ENCODE results near the gene TMTC1. TPM values are rescaled to one million over a fixed set of nuclear protein-coding genes. Genes with fewer than 3 reads are reported as not detected.

TMTC1 gene
- total RNA-seq, 1 experiment from 2014 or later, result 4.8 TPM

DNA sequence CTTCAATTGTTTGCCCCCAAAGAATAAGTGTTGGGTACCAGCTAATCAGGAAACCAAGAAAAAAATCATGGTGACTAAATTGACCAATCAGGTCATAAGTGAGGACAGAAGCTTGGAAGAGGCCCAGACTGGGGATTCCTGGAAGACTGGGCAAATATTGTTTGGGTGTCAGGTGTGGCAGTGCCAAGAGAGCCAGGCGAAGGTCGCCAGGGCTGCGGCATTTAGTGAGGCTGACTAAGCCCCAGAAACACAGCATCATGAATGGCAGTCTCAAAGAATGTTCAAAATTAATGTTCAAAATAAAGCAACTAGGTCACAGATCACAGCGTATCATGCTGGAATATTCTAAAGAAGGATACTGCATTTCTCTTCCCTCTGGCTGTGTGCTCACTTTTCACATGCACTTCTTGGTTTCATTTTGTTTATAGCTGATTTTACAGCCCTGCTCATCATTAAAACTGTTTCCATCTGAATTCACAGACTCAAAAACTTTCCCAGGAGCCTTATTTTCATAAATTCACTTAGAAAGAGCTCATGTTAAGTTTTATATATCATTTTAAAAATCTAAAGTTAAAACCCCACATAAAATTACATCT lies 201.0 kb downstream of the TMTC1 start:
- DNase-seq, result no peak
- no peak overlapping the region for H3K4me2 ChIP-seq
- no peak for TF ChIP-seq EZH2 (IDR thresholded peaks at IDR 0.05; ENCODE audit: low read depth)
- TF ChIP-seq, protein P1, sequence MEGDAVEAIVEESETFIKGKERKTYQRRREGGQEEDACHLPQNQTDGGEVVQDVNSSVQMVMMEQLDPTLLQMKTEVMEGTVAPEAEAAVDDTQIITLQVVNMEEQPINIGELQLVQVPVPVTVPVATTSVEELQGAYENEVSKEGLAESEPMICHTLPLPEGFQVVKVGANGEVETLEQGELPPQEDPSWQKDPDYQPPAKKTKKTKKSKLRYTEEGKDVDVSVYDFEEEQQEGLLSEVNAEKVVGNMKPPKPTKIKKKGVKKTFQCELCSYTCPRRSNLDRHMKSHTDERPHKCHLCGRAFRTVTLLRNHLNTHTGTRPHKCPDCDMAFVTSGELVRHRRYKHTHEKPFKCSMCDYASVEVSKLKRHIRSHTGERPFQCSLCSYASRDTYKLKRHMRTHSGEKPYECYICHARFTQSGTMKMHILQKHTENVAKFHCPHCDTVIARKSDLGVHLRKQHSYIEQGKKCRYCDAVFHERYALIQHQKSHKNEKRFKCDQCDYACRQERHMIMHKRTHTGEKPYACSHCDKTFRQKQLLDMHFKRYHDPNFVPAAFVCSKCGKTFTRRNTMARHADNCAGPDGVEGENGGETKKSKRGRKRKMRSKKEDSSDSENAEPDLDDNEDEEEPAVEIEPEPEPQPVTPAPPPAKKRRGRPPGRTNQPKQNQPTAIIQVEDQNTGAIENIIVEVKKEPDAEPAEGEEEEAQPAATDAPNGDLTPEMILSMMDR (conservative IDR thresholded peaks at IDR 0.05), result no peak
- H3K9me3 ChIP-seq (ENCODE audit: insufficient read depth, low read depth), result no peaks in the 10 kb centered on the region
- H2AFZ ChIP-seq, result no peak overlapping the region
- H3K4me3 ChIP-seq, result no peak overlapping the region
- ChIA-PET CTCF (no interaction called here), POLR2A (ENCODE audit: unreplicated experiment) (no interaction called here)
- H3K27ac ChIP-seq, result no peak overlapping the region
- H3K36me3 ChIP-seq (ENCODE audit: low read depth), result no peaks in the 10 kb centered on the region
- no peaks in the 10 kb centered on the region for H3F3A ChIP-seq (ENCODE audit: insufficient read depth, low read depth)
- H3K4me1 ChIP-seq (replicated peaks; ENCODE audit: insufficient read depth), result no peaks in the 10 kb centered on the region
- intact Hi-C loops (cut with micrococcal nuclease; ENCODE audit: unreplicated experiment), result no loop called here
- no peaks in the 10 kb centered on the region for H4K20me1 ChIP-seq (ENCODE audit: insufficient read depth)
- no TSS peak for BruUV-seq (replicated peaks)
- H3K79me2 ChIP-seq (ENCODE audit: low read depth), result no peaks in the 10 kb centered on the region
- no peaks in the 10 kb centered on the region; the same call in 1 of the 2 replicates for H3K9me2 ChIP-seq (ENCODE audit: insufficient read depth)
- H3K27me3 ChIP-seq (ENCODE audit: insufficient read depth, low read depth), result no peaks in the 10 kb centered on the region

DNA sequence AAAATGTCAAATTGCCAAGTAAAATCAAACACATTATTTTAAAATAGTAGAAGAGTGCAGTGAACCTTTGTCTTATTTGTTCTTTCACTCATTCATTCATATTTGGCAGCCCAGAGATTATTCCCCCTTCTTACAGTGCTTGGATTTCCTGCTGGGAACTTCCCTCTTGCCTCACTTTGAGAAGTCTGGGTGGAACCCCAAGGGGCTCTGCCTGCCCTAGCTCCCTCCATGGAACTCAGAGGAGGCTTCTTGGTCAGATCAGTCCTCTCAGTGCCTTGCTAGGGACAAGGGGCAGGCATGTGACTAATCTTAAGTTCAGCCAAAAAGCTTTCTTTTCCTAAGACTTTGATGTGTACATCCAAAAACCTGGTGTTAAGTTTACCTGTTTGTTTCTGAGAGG lies 201.6 kb downstream of the TMTC1 start:
- Histone ChIP-seq H3F3A (ENCODE audit: insufficient read depth, low read depth) (no peaks in the 10 kb centered on the region), H4K20me1 (ENCODE audit: insufficient read depth) (no peaks in the 10 kb centered on the region), H3K79me2 (ENCODE audit: low read depth) (no peaks in the 10 kb centered on the region), H2AFZ (no peak overlapping the region), H3K4me1 (replicated peaks; ENCODE audit: insufficient read depth) (no peaks in the 10 kb centered on the region), H3K4me2 (no peak overlapping the region), H3K27me3 (ENCODE audit: insufficient read depth, low read depth) (no peaks in the 10 kb centered on the region), H3K9me3 (ENCODE audit: insufficient read depth, low read depth) (no peaks in the 10 kb centered on the region), H3K4me3 (no peak overlapping the region), H3K27ac (no peak overlapping the region), H3K9me2 (ENCODE audit: insufficient read depth) (no peaks in the 10 kb centered on the region; the same call in 1 of the 2 replicates), H3K36me3 (ENCODE audit: low read depth) (no peaks in the 10 kb centered on the region)
- intact Hi-C loops (cut with micrococcal nuclease; ENCODE audit: unreplicated experiment), result no loop called here
- BruUV-seq (replicated peaks), result no TSS peak
- DNase-seq, result no peak
- no peak for TF ChIP-seq EZH2 (IDR thresholded peaks at IDR 0.05; ENCODE audit: low read depth)
- TF ChIP-seq, protein P1 (conservative IDR thresholded peaks at IDR 0.05), result no peak
- POLR2A ChIA-PET (ENCODE audit: unreplicated experiment), result no interaction called here
- CTCF ChIA-PET, result no interaction called here

DNA sequence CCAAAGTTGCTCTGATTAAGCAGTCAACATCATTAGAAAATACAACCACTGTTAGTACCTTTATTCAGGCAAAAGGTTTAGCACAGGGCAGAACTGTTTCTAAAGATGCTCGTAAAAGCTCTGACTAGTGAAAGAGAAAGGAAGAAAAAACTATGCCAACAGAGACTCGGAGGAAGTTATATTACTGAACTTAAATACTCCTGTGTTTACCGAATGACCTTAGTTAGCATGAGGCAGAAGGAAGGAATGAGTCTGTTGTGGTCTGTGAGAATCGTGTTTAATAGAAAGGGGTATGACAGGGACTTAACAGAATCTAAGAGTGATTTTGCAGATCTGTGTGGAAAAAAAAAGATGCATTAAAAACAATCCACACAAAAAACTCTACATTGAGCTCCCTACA lies 202.1 kb downstream of the TMTC1 start:
- intact Hi-C loops (cut with micrococcal nuclease; ENCODE audit: unreplicated experiment), result no loop called here
- H4K20me1 ChIP-seq (ENCODE audit: insufficient read depth), result no peaks in the 10 kb centered on the region
- no peak for DNase-seq
- H3K4me2 ChIP-seq, result no peak overlapping the region
- H3K27me3 ChIP-seq (ENCODE audit: insufficient read depth, low read depth), result no peaks in the 10 kb centered on the region
- TF ChIP-seq, protein P1 (conservative IDR thresholded peaks at IDR 0.05), result no peak
- no peak for TF ChIP-seq EZH2 (IDR thresholded peaks at IDR 0.05; ENCODE audit: low read depth)
- ChIA-PET POLR2A (ENCODE audit: unreplicated experiment) (no interaction called here), CTCF (no interaction called here)
- no peaks in the 10 kb centered on the region for H3K36me3 ChIP-seq (ENCODE audit: low read depth)
- H3K4me3 ChIP-seq, result no peak overlapping the region
- no peaks in the 10 kb centered on the region for H3K4me1 ChIP-seq (replicated peaks; ENCODE audit: insufficient read depth)
- no peak overlapping the region for H2AFZ ChIP-seq
- H3K9me2 ChIP-seq (ENCODE audit: insufficient read depth), result no peaks in the 10 kb centered on the region; the same call in 1 of the 2 replicates
- no TSS peak for BruUV-seq (replicated peaks)
- no peaks in the 10 kb centered on the region for H3K9me3 ChIP-seq (ENCODE audit: insufficient read depth, low read depth)
- no peak overlapping the region for H3K27ac ChIP-seq
- H3F3A ChIP-seq (ENCODE audit: insufficient read depth, low read depth), result no peaks in the 10 kb centered on the region
- no peaks in the 10 kb centered on the region for H3K79me2 ChIP-seq (ENCODE audit: low read depth)
